ENCODE data around the gene MAGI3.
"Not testable (repeated sequence)": the region's sequence is repeated elsewhere in the genome, so short reads cannot be mapped to it uniquely, and the experiment has no call there.

The MAGI3 gene

DNA sequence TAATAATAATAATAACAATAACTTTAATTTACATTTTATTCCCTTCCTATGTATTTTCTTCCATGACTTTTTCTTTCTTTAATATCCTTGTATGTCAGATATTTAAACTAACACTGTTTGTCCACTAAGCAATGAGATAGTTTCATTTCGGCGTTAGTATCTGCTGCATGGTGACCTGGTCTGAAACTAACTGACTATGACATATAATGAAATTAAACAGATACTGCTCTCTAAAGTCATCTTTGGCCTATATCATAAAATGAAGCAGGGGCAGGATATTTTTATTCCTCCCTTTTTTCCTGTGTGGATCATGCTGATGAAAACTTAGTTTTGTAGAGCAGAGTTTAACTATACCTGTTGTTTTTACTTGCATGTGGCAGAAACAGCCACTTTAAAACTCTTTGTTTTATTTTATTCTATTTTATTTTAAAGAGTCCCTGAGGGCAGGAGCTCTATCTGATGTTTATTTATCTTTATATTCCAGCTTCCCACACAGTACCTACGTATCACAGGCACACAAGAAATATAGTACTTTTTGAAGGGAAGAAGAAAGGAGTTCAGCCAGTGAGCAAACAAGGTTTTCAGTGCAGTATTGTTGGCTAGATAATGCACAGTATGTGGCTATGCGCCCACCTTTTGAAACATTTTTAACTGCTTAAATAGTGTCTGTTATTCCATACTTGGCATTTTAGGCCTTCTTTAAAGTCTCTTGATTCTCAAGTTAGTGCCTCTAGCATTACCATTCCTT lies 203.4 kb downstream of the MAGI3 start:
- DNase-seq = no peak

DNA sequence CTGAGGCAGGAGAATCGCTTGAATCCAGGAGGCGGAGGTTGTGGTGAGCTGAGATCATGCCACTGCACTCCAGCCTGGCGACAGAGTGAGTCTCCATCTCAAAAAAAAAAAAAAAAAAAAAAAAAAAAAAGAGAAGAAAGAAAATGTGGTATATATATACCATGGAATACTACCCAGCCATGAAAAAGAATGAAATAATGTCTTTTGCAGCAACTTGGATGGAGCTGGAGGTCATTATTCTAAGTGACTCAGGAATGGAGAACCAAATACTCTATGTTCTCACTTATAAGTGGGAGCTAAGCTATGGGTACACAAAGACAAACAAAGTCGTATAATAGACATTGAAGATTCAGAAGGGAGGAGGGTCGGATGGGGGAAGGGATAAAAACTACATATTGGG lies 214.2 kb downstream of the MAGI3 start:
- not testable (repeated sequence) for DNase-seq

DNA sequence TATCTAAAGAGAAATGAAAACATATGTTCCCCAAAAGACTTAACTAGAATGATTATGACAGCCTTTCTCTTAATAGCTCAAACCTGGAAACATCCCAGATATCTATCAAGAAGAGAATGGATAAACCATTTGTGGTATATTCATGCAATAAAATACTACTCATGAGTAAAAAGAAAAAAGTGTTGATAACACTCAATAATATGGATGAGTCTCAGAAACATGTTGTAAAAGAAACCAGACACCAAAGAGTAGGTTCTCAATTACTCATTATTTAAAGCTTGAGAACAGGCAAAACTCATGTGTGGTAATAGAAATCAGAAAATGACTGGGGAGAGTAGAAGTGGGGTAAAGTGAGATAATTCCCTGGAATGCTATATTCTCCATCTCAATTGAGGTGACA lies 214.8 kb downstream of the MAGI3 start:
- no peak for DNase-seq

DNA sequence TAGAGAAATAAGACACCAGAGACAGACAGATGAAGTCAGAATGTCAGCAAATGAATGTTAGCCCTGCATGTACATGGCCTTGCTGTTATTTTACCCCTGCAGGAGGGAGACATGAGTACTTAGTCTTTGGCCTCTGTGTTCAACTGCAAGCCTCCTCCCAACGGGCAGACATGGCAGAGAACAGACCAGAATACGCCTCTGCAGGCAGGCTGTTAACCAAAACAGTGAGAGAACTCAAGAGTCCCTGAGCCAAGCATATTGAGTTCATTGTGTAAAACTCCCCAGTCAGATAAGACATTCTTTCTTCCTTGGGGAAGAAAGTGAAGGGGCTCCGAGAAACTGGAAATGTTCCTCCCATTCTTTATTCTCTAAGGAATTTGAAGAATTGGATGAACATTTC lies 218.1 kb downstream of the MAGI3 start:
- no peak for DNase-seq

DNA sequence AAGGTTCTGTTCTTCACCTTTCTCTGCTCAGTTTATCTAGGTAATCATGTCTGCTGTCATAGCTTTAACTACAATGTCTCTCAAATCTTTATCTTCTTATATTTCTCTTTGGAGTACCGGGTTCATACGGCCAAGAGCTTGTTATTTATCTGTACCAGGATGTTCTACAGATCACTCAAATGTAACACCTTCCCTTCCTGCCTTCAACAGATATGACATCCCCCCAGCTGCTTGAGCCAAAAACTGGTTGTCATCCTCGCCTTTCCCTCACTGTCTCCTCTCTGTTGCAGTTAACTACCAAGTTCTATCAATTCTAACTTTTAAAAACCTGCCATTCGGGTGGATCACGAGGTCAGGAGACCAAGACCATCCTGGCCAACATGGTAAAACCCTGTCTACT lies 220.1 kb downstream of the MAGI3 start:
- DNase-seq = no peak

DNA sequence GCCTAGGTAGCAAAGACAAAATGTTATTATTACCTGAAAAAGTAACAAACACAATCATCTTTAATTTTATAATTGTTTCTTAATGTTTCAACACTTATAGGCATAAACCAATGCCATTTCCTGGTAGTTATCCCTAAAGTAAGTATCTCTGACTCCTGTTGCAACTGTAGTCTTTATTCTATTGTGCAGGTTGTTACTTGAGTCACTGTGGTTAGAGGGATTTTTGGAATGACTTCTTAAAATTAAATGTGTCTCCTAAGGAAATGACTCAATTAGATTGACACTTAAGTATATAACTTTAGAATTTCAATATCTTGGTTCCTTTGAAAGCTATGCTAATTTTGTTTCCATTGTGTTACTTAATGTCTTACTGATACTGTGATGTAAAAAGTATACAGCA lies 225.1 kb downstream of the MAGI3 start:
- DNase-seq = no peak

DNA sequence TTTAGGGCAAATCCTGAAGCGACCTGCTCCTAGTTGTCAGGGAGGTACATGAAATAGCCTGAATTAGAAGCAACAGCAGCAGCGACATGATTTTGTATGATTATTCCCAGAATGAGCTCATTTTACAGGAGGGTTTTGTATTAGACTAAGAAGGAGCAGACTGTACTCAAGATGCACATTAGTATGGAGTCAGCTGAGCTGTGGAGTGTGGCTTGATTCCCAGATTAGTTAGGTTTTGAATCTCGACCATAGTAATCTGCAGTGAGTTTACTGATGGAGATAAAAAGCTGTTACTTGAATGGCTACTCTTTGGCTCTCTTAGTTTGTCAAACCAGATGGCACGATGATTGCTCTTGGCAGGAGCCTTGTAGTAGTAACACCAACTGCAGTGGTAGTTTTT lies 225.8 kb downstream of the MAGI3 start:
- no peak for DNase-seq

DNA sequence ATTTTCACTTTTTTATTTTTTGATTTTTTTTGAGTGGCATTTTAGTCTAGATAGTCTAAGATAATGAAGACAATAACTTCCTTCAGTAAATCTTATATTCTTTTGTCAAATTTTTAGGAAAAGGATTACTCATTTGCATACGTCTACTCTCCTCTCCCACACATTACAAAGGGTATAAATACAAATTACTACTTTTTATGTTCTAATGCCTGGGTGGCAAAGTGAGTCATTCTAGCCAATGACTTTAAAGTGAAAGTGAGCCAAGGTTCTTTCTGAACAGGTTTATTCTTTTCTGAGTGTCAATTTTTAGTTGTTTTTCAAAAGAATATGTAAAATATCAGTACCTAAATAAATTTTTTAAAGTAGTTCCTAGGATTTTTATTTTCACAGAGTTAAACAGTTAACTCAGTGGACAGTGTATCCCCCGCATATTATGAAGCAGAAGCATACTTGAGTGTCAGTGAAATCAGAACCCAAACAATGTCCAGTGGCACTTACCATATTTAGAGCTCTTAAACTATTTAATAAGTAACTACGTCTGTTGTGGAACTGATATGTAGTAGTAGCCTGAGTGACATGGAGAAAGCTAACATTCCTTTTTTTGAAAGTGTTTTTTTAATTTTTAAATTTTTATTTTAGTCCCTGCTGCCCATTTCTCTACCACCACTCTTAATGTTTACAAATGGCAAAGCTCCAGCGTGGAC lies 227.3 kb downstream of the MAGI3 start:
- no peak for DNase-seq

DNA sequence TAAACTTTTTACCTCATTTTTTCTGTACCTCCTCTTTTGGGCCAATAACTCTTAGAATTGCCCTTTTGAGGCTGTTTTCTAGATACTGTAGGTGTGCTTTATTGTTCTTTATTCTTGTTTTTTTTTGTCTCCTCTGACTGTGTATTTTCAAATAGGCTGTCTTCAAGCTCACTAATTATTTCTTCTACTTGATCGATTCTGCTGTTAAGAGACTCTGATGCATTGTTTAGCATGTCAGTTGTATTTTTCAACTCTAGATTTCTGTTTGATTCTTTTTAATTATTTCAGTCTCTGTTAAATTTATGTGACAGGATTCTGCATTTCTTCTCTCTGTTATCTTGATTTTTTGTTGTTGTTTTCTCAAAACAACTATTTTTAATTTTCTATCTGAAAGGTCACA lies 238.7 kb downstream of the MAGI3 start:
- no peak for DNase-seq

DNA sequence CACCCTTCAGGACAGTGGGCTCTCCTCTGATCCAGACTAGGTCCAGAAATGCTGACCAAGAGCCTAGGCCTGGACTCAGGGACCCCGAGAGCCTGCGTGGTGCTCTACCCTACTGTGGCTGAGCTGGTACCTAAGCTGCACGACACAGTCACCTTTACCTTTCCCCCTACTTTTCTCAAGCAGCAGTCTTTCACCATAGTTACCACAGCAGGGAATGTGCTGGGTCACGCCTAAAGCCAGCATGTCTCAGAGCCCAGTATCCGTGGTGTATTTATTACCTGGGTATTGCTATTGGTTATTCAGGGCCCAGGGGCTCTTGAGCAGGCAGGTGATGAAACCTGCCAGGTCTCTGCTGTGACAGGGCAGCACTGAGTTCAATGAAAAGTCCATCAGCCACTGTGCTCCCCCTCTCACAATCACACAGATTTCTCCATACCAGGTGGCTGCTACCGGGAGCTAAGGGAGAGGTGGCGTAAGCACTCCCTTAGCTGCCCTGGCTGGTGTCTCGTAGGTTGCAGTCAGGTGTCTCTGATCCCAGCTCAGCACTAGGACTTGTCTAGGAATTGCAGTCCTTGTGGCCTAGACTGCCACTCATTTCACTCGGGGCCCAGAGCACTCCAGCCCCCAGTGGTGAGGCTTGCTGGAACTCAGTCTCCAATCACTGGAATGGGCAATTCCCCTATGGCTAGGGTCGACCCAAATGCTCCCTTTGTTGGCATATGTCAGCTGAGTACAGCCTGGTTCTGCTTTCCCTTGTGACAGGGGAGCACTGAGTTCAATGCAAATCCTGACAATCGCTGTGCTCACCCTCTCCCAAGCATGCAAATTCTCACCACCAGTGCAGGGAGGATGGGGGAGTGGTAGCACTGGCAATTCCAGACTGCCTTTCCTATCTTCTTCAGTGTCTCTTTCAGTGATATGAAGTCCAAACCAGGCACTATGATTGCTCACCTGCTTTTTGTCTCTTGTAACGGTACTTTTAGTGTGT lies 240.3 kb downstream of the MAGI3 start:
- no peak for DNase-seq

DNA sequence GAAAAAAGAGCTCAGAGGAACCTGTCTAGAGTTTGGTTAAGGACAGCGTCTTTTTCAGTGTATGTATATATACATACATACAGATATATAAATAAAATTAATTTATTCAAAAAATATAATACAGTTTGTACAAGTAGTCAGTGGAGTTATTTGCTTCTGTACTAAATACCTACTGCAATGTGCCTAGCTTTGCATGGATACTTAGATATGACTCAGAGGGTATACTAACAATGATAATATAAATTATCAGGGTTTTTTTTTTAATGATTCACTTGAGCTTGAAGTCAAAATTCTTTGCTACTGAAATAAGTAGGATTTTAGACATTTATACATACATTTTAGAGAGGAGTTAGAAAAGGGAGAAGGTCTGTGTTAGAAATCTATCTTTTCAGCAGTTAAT lies 251.1 kb downstream of the MAGI3 start:
- no peak for DNase-seq

DNA sequence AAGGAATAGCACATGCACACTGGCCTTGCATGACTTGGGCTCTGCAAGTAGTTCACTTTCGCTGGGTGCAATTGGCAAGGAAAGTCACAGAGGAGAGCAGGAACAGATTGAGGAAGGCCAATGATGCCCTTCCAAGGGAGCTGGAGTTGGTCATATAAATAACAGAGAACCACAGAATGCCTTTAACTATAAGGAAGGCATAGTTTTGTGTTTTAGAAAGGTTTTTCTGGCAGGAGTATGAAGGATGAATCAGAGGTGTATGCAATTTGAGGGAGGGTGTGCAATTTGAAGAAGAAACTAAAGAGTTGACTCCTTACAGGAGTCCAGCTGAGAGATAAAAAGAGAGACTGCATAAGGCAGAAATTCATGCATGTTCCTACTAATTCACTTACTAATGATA lies 256.8 kb downstream of the MAGI3 start:
- DNase-seq = no peak

DNA sequence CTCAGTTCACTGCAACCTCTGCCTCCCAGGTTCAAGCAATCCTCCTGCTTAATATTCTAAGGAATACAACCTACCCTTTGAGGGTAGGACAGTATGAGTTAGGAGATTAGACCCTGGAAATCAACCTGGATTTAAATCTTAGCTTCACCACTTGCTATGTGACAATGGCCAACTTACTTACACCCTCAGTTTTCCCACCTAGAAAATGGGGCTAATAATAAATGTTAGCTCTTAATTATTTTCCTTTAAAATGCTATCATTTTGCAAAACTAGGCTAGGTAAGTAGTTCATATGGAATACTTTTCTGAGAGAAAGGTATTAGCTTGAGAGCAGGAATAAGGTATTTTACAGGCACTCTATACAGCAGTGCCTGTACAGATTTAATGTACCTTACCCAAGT lies 258.2 kb downstream of the MAGI3 start:
- no peak for DNase-seq

DNA sequence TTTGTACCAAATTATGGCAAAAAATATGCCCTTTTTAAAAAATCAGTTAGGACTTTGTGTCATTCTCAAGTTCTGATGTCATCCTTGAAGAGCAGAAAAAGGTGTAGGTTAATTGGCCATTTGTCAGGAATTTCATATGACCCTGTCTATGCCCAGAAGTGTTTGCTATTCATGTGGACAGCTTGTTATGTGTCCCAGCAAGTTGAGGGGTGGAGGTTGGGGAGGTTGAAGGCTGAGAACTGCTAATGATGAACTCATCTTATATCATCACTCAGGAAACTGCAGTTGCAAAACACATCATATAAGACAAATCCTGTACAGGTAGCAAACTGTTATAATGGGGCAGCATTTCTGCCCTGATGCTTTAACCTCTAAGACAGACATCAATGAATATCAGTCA lies 262.5 kb downstream of the MAGI3 start:
- DNase-seq = no peak

DNA sequence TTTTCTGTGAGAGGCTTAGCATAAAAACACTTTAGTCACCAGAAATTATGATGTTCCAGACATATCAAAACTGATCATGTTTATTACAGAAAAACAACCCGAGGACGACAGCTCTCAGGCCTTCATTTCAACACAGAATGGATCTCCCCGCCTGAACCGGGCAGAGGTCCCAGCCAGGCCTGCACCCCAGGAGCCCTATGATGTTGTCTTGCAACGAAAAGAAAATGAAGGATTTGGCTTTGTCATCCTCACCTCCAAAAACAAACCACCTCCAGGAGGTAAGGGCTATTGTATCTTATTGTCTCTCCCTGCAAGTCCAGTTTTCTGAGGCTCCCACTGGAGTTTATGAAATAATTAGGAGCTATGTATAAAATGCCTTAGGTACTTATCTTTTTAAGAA lies 263.4 kb downstream of the MAGI3 start:
- DNase-seq = no peak

DNA sequence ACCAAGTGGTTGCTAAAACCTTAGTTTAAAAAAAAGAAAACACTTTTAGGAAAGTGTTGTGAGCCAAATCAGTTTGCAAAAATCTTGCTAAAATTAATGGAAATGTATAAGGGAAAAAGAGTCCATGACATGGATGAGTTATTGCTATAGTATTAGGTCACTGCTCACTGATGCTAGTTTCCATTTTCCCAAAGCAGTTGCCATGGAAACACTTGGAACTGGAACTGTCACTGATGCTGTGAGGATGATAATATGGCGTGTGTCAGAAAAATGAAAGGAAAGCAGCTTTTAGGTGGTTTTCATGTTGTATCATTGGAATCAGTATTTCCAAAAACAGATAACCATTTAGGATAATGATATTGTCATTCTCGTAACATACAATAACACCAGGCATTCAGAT lies 264.6 kb downstream of the MAGI3 start:
- DNase-seq = no peak

DNA sequence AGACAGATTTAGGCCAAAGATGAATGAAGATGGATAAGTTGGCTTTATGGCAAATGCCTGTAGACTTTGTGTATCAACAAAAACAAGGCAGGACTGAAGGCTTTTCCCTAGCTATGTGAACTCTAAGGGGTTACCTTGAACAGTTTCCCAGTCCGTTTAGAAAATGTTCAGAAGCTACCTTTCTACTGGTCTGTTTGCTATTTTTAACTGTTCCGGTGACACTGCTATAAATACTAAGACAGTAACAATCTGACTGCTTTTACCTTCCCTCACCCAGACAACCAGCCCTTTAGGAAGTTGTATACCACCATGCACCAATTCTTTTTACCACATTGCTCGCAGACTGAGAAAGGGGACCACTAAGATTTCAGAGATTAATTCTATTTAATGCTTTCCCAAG lies 266.8 kb downstream of the MAGI3 start:
- DNase-seq = no peak

DNA sequence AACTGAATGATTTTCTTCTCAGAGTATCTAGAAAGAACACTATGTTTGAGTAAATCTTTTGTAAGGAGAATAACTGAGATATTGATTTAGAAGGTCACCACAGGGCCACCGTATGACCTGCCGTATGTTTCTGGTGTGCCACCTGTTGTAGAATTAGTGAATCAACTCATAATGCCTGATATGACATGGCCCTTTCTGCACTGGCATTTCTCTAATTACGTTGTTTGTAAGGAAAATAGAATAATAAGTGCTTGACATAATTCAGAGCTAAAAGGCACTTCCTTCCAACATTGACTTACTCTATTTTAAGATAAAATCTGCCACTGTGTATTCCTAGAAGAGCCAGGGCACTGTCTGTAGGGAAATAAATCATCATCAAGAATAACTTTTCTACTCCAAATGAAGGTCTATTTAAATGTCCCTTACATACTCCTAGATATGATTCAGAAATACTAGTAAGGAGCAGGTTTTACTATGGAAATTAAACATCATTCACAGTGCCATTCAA lies 267.3 kb downstream of the MAGI3 start:
- no peak for DNase-seq

DNA sequence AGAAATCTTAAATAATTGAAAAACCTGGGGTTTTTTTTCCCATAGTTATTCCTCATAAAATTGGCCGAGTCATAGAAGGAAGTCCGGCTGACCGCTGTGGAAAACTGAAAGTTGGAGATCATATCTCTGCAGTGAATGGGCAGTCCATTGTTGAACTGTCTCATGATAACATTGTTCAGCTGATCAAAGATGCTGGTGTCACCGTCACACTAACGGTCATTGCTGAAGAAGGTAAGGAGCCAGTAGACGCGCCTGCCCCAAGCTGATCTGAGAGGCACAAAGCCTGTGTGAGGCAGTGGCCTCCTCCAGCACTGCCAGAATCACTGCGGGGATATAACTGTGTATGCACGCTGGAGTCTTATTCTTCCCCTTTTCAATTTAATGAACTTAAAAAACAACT lies 268.7 kb downstream of the MAGI3 start:
- no peak for DNase-seq

DNA sequence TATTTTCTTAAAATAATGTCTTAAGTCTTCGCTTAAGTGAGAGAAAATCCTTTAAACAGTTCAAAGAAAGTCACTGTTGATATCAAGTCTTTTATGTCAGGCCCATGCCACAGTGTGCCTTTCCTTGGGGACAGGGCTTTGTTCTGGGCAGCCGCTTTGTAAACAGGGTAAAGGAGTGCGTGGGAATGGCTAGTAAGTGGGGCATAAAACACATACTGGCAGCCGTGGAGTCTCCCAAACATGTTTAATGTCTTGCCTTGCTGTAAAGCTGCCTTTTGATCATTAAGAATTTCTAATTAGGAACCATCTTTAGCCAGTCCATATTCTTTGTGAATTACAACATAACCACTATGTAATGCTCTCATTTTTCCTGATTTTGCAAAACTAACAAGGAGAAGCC lies 269.2 kb downstream of the MAGI3 start:
- DNase-seq = no peak

DNA sequence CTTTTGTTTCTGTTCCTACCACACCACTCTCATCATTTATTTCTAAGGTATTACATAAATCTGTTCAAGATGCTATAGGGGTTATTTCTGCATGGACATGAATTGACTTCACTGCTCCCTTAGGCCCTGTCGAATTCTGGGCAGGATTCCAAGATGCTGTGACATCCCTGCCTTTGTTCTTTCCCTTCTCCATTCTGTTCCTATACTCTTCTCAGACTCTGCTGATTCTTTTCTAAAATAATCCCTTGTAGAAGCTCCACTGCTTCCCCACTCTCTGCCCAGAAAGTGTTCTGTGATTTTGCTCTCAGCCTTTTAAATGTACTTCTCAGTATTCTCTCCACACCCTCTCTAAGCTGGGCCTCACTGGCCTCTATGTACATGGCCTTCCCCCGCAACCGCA lies 269.8 kb downstream of the MAGI3 start:
- no peak for DNase-seq

DNA sequence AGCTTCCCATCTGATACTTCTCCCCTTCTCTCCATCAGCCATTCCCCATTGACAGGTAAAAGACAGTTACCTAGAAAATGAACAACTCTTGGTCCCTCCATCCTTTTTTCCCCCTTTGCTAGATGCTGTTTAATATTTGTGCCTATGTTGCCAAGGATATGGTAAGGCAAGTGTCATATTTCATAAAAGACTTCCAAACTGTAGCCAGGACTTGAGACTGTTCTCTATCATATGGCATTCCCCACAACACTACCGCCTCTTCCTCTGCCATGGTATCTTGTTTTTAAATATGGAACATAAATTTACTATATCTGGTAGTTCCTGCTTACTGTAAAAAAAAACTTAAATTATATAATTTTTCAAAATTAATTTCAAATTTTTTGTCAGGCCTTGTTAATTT lies 271.8 kb downstream of the MAGI3 start:
- no peak for DNase-seq

DNA sequence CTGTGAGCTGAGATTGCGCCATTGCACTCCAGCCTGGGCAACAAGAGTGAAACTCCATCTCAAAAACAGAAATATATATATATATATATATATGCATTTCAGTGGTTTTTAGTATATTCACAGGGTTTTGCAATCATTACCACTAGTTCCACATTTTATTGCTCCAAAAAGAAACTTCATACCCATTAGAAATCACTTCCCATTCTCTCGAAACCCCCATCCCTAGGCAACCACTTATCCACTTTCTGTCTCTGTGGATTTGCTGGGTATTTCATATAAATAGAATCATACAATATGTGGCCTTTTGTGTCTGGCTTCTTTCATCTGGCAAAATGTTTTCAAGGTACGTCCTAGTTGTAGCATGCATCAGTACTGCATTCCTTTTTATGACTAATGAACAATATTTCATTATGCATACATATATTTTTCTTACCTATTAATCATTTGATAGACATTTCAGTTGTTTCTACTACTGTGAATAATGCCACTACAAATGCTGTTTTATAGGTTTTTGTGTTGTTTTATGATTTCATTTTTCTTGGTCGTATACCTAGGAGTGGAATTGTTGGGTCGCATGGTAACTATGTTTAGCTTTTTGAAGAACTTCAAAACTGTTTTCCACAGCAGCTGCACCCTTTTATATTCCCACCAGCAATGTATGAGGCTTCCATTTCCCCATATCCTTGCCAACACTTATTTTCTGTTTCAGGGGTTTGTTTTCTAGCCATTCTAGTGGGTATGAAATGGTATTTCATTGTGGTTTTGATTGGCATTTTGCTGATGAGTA lies 273.0 kb downstream of the MAGI3 start:
- DNase-seq = no peak
